GM10266 (cell line): Measurements from ENCODE around the gene TBC1D12.
"Not testable (repeated sequence)": the region's sequence is repeated elsewhere in the genome, so short reads cannot be mapped to it uniquely, and the experiment has no call there.

Experiments
- DNase-seq: peaks from one replicate; pipeline ENCODE4 v3.0.0; 2012; ENCODE audit errors: extremely low spot score
- CTCF ChIP-seq: IDR thresholded peaks from 2 replicates; pipeline ENCODE4 v1.5.1; 2012; ENCODE audit warnings: mild to moderate bottlenecking, low read depth; ENCODE audit not compliant: control insufficient read depth, insufficient read depth; ENCODE audit errors: missing control alignments

The TBC1D12 gene

GRCh38 chr10:94383530-94383929 lies 18.8 kb upstream of the TBC1D12 start:
- no peak for TF ChIP-seq CTCF
- DNase-seq = no peak

- not testable (repeated sequence) for DNase-seq
These were observed 16.6 kb upstream of the TBC1D12 start for GRCh38 chr10:94385733-94386132.

GRCh38 chr10:94392117-94392516 lies 10.2 kb upstream of the TBC1D12 start:
- DNase-seq = not testable (repeated sequence)

DNA sequence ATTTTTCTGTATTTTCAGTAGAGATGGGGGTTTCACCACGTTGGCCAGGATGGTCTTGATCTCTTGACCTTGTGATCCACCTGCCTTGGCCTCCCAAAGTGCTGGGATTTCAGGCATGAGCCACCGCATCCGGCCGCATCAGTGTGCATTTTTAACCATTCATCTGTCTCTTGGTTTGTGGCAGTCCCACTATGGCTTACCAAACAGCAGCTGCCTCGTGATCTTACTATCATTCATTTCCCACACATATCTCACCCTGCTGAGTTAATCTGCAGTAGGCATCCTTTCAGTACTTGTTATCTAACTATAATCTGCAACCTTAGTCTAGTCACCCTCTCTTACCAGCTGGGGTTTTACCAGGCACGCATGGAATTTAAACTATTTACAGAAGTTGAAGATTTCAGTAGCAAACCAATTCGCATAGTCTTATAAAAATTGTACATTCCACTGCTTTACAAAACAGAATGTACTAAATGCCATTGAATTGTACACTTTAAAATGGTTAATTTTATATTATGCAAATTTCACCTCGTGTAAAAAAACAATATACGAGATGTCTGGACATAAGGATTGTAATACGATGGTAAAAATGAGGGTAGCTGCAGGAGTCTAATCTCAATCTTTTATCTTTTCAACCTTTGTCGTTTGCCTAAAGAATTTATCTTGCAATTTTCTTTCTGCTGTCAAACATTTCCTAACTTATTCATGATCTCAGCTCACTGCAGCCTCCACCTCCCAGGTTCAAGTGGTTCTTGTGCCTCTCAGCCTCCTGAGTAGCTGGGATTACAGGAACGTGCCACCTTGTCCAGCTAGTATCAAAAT lies 4.6 kb upstream of the TBC1D12 start:
- no peak for TF ChIP-seq CTCF
- no peak for DNase-seq

DNA sequence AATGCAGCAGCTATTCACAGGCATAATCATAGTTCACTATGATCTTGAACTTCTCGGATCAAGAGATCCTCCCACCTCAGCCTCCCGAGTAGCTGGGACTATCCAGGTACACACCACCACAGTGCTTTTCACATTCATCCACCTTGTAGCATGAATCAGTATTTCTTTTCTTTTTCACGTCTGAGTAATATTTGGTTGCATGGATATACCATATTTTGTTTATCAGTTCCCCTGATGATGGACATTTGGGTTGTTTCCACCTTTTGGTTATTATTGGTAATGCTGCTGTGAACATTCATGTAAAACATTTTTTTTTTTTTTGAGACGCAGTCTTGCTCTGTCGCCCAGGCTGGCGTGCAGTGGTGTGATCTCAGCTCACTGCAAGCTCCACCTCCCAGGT lies 3.6 kb upstream of the TBC1D12 start:
- TF ChIP-seq CTCF = no peak
- DNase-seq = no peak

DNA sequence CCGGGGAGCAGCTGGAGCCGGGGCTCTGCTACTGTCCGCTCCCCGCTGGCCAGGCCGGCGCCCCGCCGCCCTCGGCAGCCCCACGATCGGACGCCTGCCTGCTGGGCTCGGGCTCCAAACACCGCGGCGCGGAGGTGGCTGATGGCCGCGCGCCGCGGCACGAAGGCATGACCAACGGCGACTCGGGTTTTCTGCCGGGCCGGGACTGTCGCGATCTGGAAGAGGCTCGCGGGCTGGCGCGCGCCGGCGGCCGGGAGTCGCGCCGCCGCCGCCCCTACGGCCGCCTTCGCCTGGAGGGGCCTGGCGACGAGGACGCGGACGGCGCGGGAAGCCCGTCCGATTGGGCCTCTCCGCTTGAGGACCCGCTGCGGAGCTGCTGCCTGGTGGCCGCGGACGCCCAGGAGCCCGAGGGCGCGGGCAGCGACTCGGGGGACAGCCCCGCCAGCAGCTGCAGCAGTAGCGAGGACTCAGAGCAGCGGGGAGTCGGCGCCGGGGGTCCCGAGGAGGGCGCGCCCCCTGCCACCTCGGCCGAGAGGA lies 570 bp downstream of the TBC1D12 start:
- peak; percentile 77 for DNase-seq
- no peak for TF ChIP-seq CTCF

- TF ChIP-seq CTCF = no peak
- peak; percentile 80 for DNase-seq
These were observed 1.3 kb downstream of the TBC1D12 start for GRCh38 chr10:94403380-94404213.

DNA sequence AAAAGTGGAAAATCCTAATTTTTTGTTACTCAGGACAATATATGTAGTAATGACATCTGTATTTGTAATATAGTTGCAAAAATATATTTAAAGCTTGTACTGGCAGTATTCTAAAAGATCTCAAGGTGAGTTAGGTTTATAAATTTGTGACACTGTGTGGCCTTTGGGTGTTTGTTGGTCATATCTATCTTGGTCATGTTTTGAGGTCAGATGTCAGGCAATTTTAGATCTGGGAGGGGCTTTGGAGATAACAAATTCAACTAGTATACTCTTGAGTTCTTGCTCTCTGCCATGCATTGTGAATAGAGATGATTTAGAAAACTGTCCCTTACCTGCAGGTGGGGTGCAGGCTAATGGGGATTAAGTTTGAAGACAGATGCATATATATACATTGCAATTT lies 3.1 kb downstream of the TBC1D12 start:
- no peak for DNase-seq
- TF ChIP-seq CTCF = no peak
